Adrenal gland (tissue), 12 donors: ENCODE results near the gene SOS1. TPM values are rescaled to one million over a fixed set of nuclear protein-coding genes. Genes with fewer than 3 reads are reported as not detected.

ENCODE experiments used
- DNase-seq, 7 donors: peaks; one replicate each; pipeline ENCODE4 v3.0.0-alpha.2; 2019 to 2020
- H3K27ac ChIP-seq, 5 donors: fragments of 200-600 bp; sonication (generic) in 4 of 5; 1 replicate in 3 of 5; 2 replicates in 2 of 5; pipeline versions ENCODE4 v1.5.1 to v1.8.0; 2016 to 2020; ENCODE audit warnings: mild to moderate bottlenecking in 1 of 5
- H3K27me3 ChIP-seq: fragments of 200-600 bp; 2 replicates; pipeline ENCODE4 v1.8.0; 2021
- H3K36me3 ChIP-seq, 2 donors: fragments of 200-600 bp; replicated peaks in 1 of 2; 1 replicate in 1 of 2; 2 replicates in 1 of 2; pipeline versions ENCODE4 v1.5.1 to v1.8.0; 2018 to 2022
- H3K4me1 ChIP-seq, 2 donors: fragments of 200-600 bp; replicated peaks in 1 of 2; 1 replicate in 1 of 2; 2 replicates in 1 of 2; pipeline versions ENCODE4 v1.5.1 to v1.8.0; 2018 to 2021
- H3K4me3 ChIP-seq, 4 donors: fragments of 200-600 bp; sonication (generic) in 3 of 4; one replicate each; pipeline ENCODE4 v1.5.1; 2016 to 2018
- H3K9me3 ChIP-seq, 3 donors: fragments of 200-600 bp; sonication (generic) in 1 of 3; replicated peaks in 1 of 3; 1 replicate in 2 of 3; 2 replicates in 1 of 3; pipeline versions ENCODE4 v1.5.1 to v1.8.0; 2016 to 2021
- CTCF ChIP-seq, 6 experiments: fragments of 450-650 bp in 4 of 6; fragments of 200-600 bp in 2 of 6; sonication (generic) in 1 of 6; IDR thresholded peaks; 1 replicate in 5 of 6; 2 replicates in 1 of 6; pipeline versions ENCODE4 v1.5.1 to v1.8.0; 2016 to 2021; ENCODE audit warnings: antibody characterized with exemption in 6 of 6, mild to moderate bottlenecking in 2 of 6, moderate library complexity in 1 of 6
- POLR2A ChIP-seq, 2 donors: fragments of 450-650 bp; IDR thresholded peaks; one replicate each; pipeline ENCODE4 v1.6.1; 2017; ENCODE audit warnings: antibody characterized with exemption in 2 of 2, mild to moderate bottlenecking in 2 of 2, moderate library complexity in 1 of 2
- WGBS, 4 donors: extraction: QIAGEN DNeasy Blood & Tissue Kit in 2 of 4; methylation state at CpG; one replicate each; pipeline versions ENCODE4 v1.1.5 to v1.1.7; 2013 to 2017; 5-methylcytosine and 5-hydroxymethylcytosine counted together
- intact Hi-C, 2 donors: fragments of 100-400 bp; cut with DNase I; formaldehyde crosslinking; loops; one replicate each; pipeline versions ENCODE4 v1.14.1 to v1.15.0; 2022 to 2023
- polyA plus RNA-seq, 3 donors: library from polyadenylated mRNA; stranded (reverse); fragments of 200-250 nt in 2 of 3; fragments of 350-450 nt in 1 of 3; fragmentation: Illumina TruSeq in 1 of 3; extraction: RNeasy Lipid Tissue Mini Kit (QIAGEN cat#74804) in 1 of 3; gene quantifications; one replicate each; pipeline ENCODE4 v1.2.3, GENCODE V29; 2013 to 2014
- total RNA-seq, 9 donors: library from RNA; depleted of rRNA in 4 of 9; stranded (reverse); fragments of >200 nt in 4 of 9; fragments of 120-200 nt in 1 of 9; fragmentation: NEBNext Ultra II Directional in 1 of 9; extraction: Animal tissue kit (Norgen Biotek cat#: 25700) in 1 of 9; gene quantifications; one replicate each; pipeline versions ENCODE4 v1.1.0 to v1.2.4, GENCODE V29; 2013 to 2023
- donor health status: healthy with polysubstance abuse.
- donor health status: Bipolar disorder and iron deficiency.
- donor health status: DM: yes; HTN: yes; CAD: no.
- donor health status: DM: no; HTN: no; CAD: no.
- donor health status: DM: no; HTN: no; CAD: no.
- donor health status: DM: yes; HTN: yes; CAD: no.

The SOS1 gene
- total and polyA plus RNA-seq, 12 donors, result 6.4 to 42.0 (median 26.5) TPM

- DNase-seq, result no peak
- no peaks in the 10 kb centered on the region for H3K27me3 ChIP-seq
- no peak overlapping the region for H3K27ac ChIP-seq
- WGBS, 4 donors, result 70 to 77% (median 73%) methylated on average over 5 of the region's 5 CpGs
- peaks cover 11 to 12% of the 10 kb centered on the region in 2 donors for H3K4me1 ChIP-seq
- no peaks in the 10 kb centered on the region for H3K36me3 ChIP-seq
- no peak overlapping the region for H3K4me3 ChIP-seq
- TF ChIP-seq POLR2A (IDR thresholded peaks at IDR 0.05), result no peak
- TF ChIP-seq CTCF (IDR thresholded peaks at IDR 0.05), result no peak
- no peaks in the 10 kb centered on the region for H3K9me3 ChIP-seq
- intact Hi-C loops, result no loop called here
Observed at GRCh38 chr2:39135690-39136259, 14.9 kb upstream of the SOS1 start.

GRCh38 chr2:39133215-39133851 is 12.5 kb upstream of the SOS1 start:
- Histone ChIP-seq H3K27me3 (no peaks in the 10 kb centered on the region), H3K9me3 (no peaks in the 10 kb centered on the region), H3K4me3 (no peak overlapping the region), H3K36me3 (no peaks in the 10 kb centered on the region), H3K27ac (no peak overlapping the region), H3K4me1 (no peaks in the 10 kb centered on the region)
- WGBS, 4 donors, result 75 to 79% (median 78%) methylated on average over 3 of the region's 3 CpGs
- intact Hi-C loops, result no loop called here
- TF ChIP-seq CTCF (IDR thresholded peaks at IDR 0.05) (no peak), POLR2A (IDR thresholded peaks at IDR 0.05) (no peak)
- no peak for DNase-seq

GRCh38 chr2:39128919-39129391 is 8.1 kb upstream of the SOS1 start:
- intact Hi-C loops, result loop anchor here (10.0 kb wide), 2 partner anchors 64 to 96 kb away; no protein-coding TSS in a partner anchor
- no peaks in the 10 kb centered on the region for H3K9me3 ChIP-seq
- TF ChIP-seq POLR2A (IDR thresholded peaks at IDR 0.05), result no peak
- TF ChIP-seq CTCF (IDR thresholded peaks at IDR 0.05), result no peak
- H3K36me3 ChIP-seq, result no peaks in the 10 kb centered on the region
- DNase-seq, result peak in 1 of 7 donors; percentile 13
- H3K27me3 ChIP-seq, result no peaks in the 10 kb centered on the region
- peaks cover under 1 to 9% of the 10 kb centered on the region in 2 donors for H3K4me1 ChIP-seq
- H3K4me3 ChIP-seq, result no peak overlapping the region
- 69 to 84% (median 78%) methylated on average over 1 of the region's 1 CpG for WGBS, 4 donors
- H3K27ac ChIP-seq, result peak overlapping the region in 1 of 5 donors; percentile 42

- Histone ChIP-seq H3K4me1 (peaks cover 8 to 18% of the 10 kb centered on the region in 2 donors), H3K36me3 (no peaks in the 10 kb centered on the region), H3K9me3 (no peaks in the 10 kb centered on the region), H3K27me3 (no peaks in the 10 kb centered on the region), H3K4me3 (no peak overlapping the region), H3K27ac (no peak overlapping the region)
- WGBS, 4 donors, result 61 to 77% (median 71%) methylated on average over 1 of the region's 1 CpG
- TF ChIP-seq POLR2A (IDR thresholded peaks at IDR 0.05) (no peak), CTCF (IDR thresholded peaks at IDR 0.05) (no peak)
- intact Hi-C loops, result loop anchor here (10.0 kb wide), 2 partner anchors 63 to 97 kb away; no protein-coding TSS in a partner anchor
- peak in 1 of 7 donors; percentile 36 for DNase-seq
Observed at GRCh38 chr2:39127973-39128372, 7.1 kb upstream of the SOS1 start.
